ENCODE results near the gene JSRP1. TPM values are rescaled to one million over a fixed set of nuclear protein-coding genes. Genes with fewer than 3 reads are reported as not detected.

JSRP1 gene
- total and polyA plus RNA-seq, 8 donors, result 0.20 to 1.1 (median 0.53) TPM; not detected in 1

- Histone ChIP-seq H3K27ac (no peak overlapping the region), H3K4me1 (peaks cover 10 to 38% of the 10 kb centered on the region in 2 donors), H3K36me3 (peaks cover 11 to 66% of the 10 kb centered on the region in 2 donors), H3K27me3 (peaks cover 28 to 29% of the 10 kb centered on the region in 2 donors), H3K4me3 (no peak overlapping the region), H3K9me3 (no peaks in the 10 kb centered on the region)
- no peak for DNase-seq
- intact Hi-C loops (cut with DNase I), result no loop called here
- ATAC-seq, result peak; percentile 6
- TF ChIP-seq CTCF (IDR thresholded peaks at IDR 0.05), result no peak
Observed at GRCh38 chr19:2246801-2247361, 9.3 kb downstream of the JSRP1 start.

GRCh38 chr19:2246014-2246620, 10.1 kb downstream of the JSRP1 start:
- Histone ChIP-seq H3K4me3 (no peak overlapping the region), H3K36me3 (peaks cover 11 to 69% of the 10 kb centered on the region in 2 donors)
- ATAC-seq, result no peak

GRCh38 chr19:2245273-2245672, 10.9 kb downstream of the JSRP1 start:
- Histone ChIP-seq H3K36me3 (peaks cover 11 to 71% of the 10 kb centered on the region in 2 donors), H3K4me1 (peaks cover 11 to 38% of the 10 kb centered on the region in 2 donors)
- no peak for TF ChIP-seq CTCF (IDR thresholded peaks at IDR 0.05)

More at GRCh38 chr19:2246014-2246620, 10.1 kb downstream of the JSRP1 start:
- no peak for TF ChIP-seq CTCF (IDR thresholded peaks at IDR 0.05)
- Histone ChIP-seq H3K4me1 (peaks cover 6 to 38% of the 10 kb centered on the region in 2 donors), H3K27ac (no peak overlapping the region), H3K9me3 (no peaks in the 10 kb centered on the region), H3K27me3 (peaks cover 20 to 21% of the 10 kb centered on the region in 2 donors)
- DNase-seq, result no peak
- intact Hi-C loops (cut with DNase I), result no loop called here

GRCh38 chr19:2244486-2244885, 11.7 kb downstream of the JSRP1 start:
- intact Hi-C loops (cut with DNase I), result no loop called here
- no peaks in the 10 kb centered on the region for H3K9me3 ChIP-seq
- no peak for DNase-seq
- no peak for ATAC-seq
- H3K27me3 ChIP-seq, result peaks cover 4 to 5% of the 10 kb centered on the region in 2 donors
- no peak overlapping the region for H3K4me3 ChIP-seq
- no peak for TF ChIP-seq CTCF (IDR thresholded peaks at IDR 0.05)
- H3K4me1 ChIP-seq, result peaks cover 19 to 42% of the 10 kb centered on the region in 2 donors
- H3K36me3 ChIP-seq, result peaks cover 11 to 71% of the 10 kb centered on the region in 2 donors
- no peak overlapping the region for H3K27ac ChIP-seq

More at GRCh38 chr19:2245273-2245672, 10.9 kb downstream of the JSRP1 start:
- Histone ChIP-seq H3K4me3 (no peak overlapping the region), H3K9me3 (no peaks in the 10 kb centered on the region), H3K27ac (no peak overlapping the region), H3K27me3 (peaks cover 12 to 13% of the 10 kb centered on the region in 2 donors)
- ATAC-seq (no peak), DNase-seq (no peak)
- intact Hi-C loops (cut with DNase I), result no loop called here

- ATAC-seq (no peak), DNase-seq (no peak)
- no peak overlapping the region for H3K4me3 ChIP-seq
- H3K36me3 ChIP-seq, result peaks cover 11 to 67% of the 10 kb centered on the region in 2 donors
- H3K4me1 ChIP-seq, result peaks cover 23 to 46% of the 10 kb centered on the region in 2 donors
- no peak overlapping the region for H3K27ac ChIP-seq
- no peak for TF ChIP-seq CTCF (IDR thresholded peaks at IDR 0.05)
- H3K9me3 ChIP-seq, result no peaks in the 10 kb centered on the region
- H3K27me3 ChIP-seq, result peaks cover 0 to under 1% of the 10 kb centered on the region in 2 donors
- intact Hi-C loops (cut with DNase I), result no loop called here
Observed at GRCh38 chr19:2244125-2244411, 12.1 kb downstream of the JSRP1 start.
